ENCODE data around the gene NF2. TPM values are rescaled to one million over a fixed set of nuclear protein-coding genes. Genes with fewer than 3 reads are reported as not detected.

Gene NF2
- total RNA-seq, 1 experiment from 2014 or later = 56.9 TPM

GRCh38 chr22:29650370-29650769, 46.9 kb downstream of the NF2 start:
- ChIA-PET CTCF (no interaction called here), POLR2A (no interaction called here)
- H3K9me3 Mint-ChIP-seq = peaks cover 1% of the 10 kb centered on the region; the same call in 1 of the 2 replicates
- peaks cover 17% of the 10 kb centered on the region for H3K4me1 Mint-ChIP-seq
- TF ChIP-seq ZNF138 (CRISPR knock-in tag; conservative IDR thresholded peaks at IDR 0.05) (no peak), SMAD3 (CRISPR knock-in tag; IDR thresholded peaks at IDR 0.05; ENCODE audit: borderline replicate concordance) (no peak), CTCF (IDR thresholded peaks at IDR 0.05) (no peak), IRF2 (CRISPR knock-in tag; IDR thresholded peaks at IDR 0.05; ENCODE audit: borderline replicate concordance, low read depth) (no peak), ZNF423 (CRISPR knock-in tag; IDR thresholded peaks at IDR 0.05) (no peak), JAZF1 (CRISPR knock-in tag; IDR thresholded peaks at IDR 0.05) (no peak), NFE2L1 (CRISPR knock-in tag; IDR thresholded peaks at IDR 0.05) (no peak), E2F4 (CRISPR knock-in tag; IDR thresholded peaks at IDR 0.05; ENCODE audit: borderline replicate concordance, low read depth) (no peak), JUN (CRISPR knock-in tag; IDR thresholded peaks at IDR 0.05) (no peak), ZNF671 (CRISPR knock-in tag; IDR thresholded peaks at IDR 0.05) (no peak), ZNF121 (CRISPR knock-in tag; IDR thresholded peaks at IDR 0.05) (no peak), AFF4 (CRISPR knock-in tag; IDR thresholded peaks at IDR 0.05; ENCODE audit: borderline replicate concordance) (no peak), PREB (CRISPR knock-in tag; IDR thresholded peaks at IDR 0.05; ENCODE audit: borderline replicate concordance) (no peak), GRHL2 (CRISPR knock-in tag; IDR thresholded peaks at IDR 0.05; ENCODE audit: insufficient replicate concordance, severe bottlenecking) (no peak), ATF1 (CRISPR knock-in tag; IDR thresholded peaks at IDR 0.05) (no peak), ZNF281 (CRISPR knock-in tag; IDR thresholded peaks at IDR 0.05) (no peak), SMAD4 (CRISPR knock-in tag; IDR thresholded peaks at IDR 0.05) (no peak), NFYB (CRISPR knock-in tag; conservative IDR thresholded peaks at IDR 0.05; ENCODE audit: low read depth) (no peak), ARID4B (CRISPR knock-in tag; IDR thresholded peaks at IDR 0.05; ENCODE audit: borderline replicate concordance) (no peak)
- no peaks in the 10 kb centered on the region for H3K27me3 Mint-ChIP-seq (ENCODE audit: low read depth)
- ATAC-seq (no peak), DNase-seq (ENCODE audit: low spot score) (no peak)
- peaks cover 13% of the 10 kb centered on the region for H3K36me3 Mint-ChIP-seq
- no peak overlapping the region for H3K4me3 Mint-ChIP-seq
- no peak overlapping the region for H3K27ac Mint-ChIP-seq

Data from WTC11 (cell line).